Heart left ventricle (tissue), 16 donors: ENCODE measurements around the gene LAPTM5. TPM values are rescaled to one million over a fixed set of nuclear protein-coding genes. Genes with fewer than 3 reads are reported as not detected.

Experiments used
- ATAC-seq, 4 donors: fragments of 200-7000 bp; cut with Tn5 transposase; one replicate each; pipeline ENCODE4 v1.9.1; 2020 to 2022; ENCODE audit warnings: moderate library complexity in 4 of 4, mild to moderate bottlenecking in 3 of 4, moderate number of reproducible peaks in 1 of 4
- DNase-seq, 5 donors: peaks; one replicate each; pipeline ENCODE4 v3.0.0-alpha.2; 2020
- H3K27ac ChIP-seq, 12 donors: fragments of 200-600 bp; sonication (generic) in 4 of 12; one replicate each; pipeline versions ENCODE4 v1.5.0 to v1.8.0; 2016 to 2022; ENCODE audit warnings: mild to moderate bottlenecking in 2 of 12
- H3K27me3 ChIP-seq, 9 donors: fragments of 200-600 bp; sonication (generic) in 2 of 9; one replicate each; pipeline versions ENCODE4 v1.5.1 to v1.8.0; 2016 to 2022; ENCODE audit warnings: mild to moderate bottlenecking in 3 of 9
- H3K36me3 ChIP-seq, 9 donors: fragments of 200-600 bp; sonication (generic) in 2 of 9; one replicate each; pipeline versions ENCODE4 v1.5.0 to v1.8.0; 2018 to 2022; ENCODE audit warnings: mild to moderate bottlenecking in 2 of 9
- H3K4me1 ChIP-seq, 12 donors: fragments of 200-600 bp; sonication (generic) in 4 of 12; one replicate each; pipeline versions ENCODE4 v1.5.0 to v1.8.0; 2016 to 2022; ENCODE audit warnings: mild to moderate bottlenecking in 3 of 12
- H3K4me3 ChIP-seq, 12 donors: fragments of 200-600 bp; sonication (generic) in 4 of 12; one replicate each; pipeline versions ENCODE4 v1.5.0 to v1.8.0; 2017 to 2022; ENCODE audit warnings: mild to moderate bottlenecking in 9 of 12, moderate library complexity in 4 of 12
- H3K9me3 ChIP-seq, 12 donors: fragments of 200-600 bp; sonication (generic) in 4 of 12; one replicate each; pipeline versions ENCODE4 v1.5.0 to v1.8.0; 2016 to 2022; ENCODE audit warnings: mild to moderate bottlenecking in 1 of 12
- CTCF ChIP-seq, 12 donors: fragments of 200-600 bp; sonication (generic) in 4 of 12; IDR thresholded peaks; one replicate each; pipeline versions ENCODE4 v1.5.0 to v1.8.0; 2018 to 2022; ENCODE audit warnings: antibody characterized with exemption in 12 of 12, mild to moderate bottlenecking in 5 of 12
- POLR2A ChIP-seq, 2 donors: fragments of 450-650 bp; IDR thresholded peaks; one replicate each; pipeline ENCODE4 v1.6.1; 2017; ENCODE audit warnings: antibody characterized with exemption in 2 of 2, mild to moderate bottlenecking in 2 of 2, moderate library complexity in 2 of 2
- WGBS, 4 donors: extraction: QIAGEN DNeasy Blood & Tissue Kit in 2 of 4; methylation state at CpG; one replicate each; pipeline versions ENCODE4 v1.1.5 to v1.1.7; 2013 to 2018; 5-methylcytosine and 5-hydroxymethylcytosine counted together
- intact Hi-C, 10 donors: fragments of 100-400 bp; cut with DNase I; formaldehyde crosslinking; loops; one replicate each; pipeline versions ENCODE4 v1.11.1 to v1.14.2; 2022
- polyA plus RNA-seq, 2 donors: library from polyadenylated mRNA; stranded (reverse); fragments of 200-250 nt; gene quantifications; one replicate each; pipeline ENCODE4 v1.2.3, GENCODE V29; 2013
- total RNA-seq, 9 donors: library from RNA; depleted of rRNA in 2 of 9; stranded (reverse); fragments of >200 nt in 2 of 9; fragmentation: NEBNext Ultra II Directional in 3 of 9; extraction: Animal tissue kit (Norgen Biotek cat#: 25700) in 3 of 9; gene quantifications; one replicate each; pipeline versions ENCODE4 v1.1.0 to v1.2.4, GENCODE V29; 2016 to 2023
- donor health status: ischemic (EF 13 %, LVEDD 7.1; RV severe dilation, severe dysfunction).
- donor health status: healthy with polysubstance abuse.
- donor health status: DM: no; HTN: yes; CAD: no.
- donor health status: DM: no; HTN: no; CAD: no.
- donor health status: ischemic (EF 25% LVEDD 6.9; RV normal size, moderate dysfunction).
- donor health status: ischemic (EF 25% LVEDD 5.7; RV mildly dilated, moderate dysfunction).
- donor health status: healthy.
- donor health status: DM: yes; HTN: yes; CAD: no.
- donor health status: ischemic (EF 35%, LVEDD 5.7; RV mildly dilated, moderate dysfunction).
- donor health status: nonischemic (EF 11% LVEDD 7.7; RV severe dilation, severe dysfunction).
- donor health status: DM: yes; HTN: yes; CAD: no.
- donor health status: PGD.
- donor health status: ischemic (EF 29% LVEDD 5.4; RV normal size, mild dysfunction).
- donor health status: nonischemic (EF 23%, LVEDD 6.1; RV moderate dilation, normal function).

LAPTM5 gene
- total and polyA plus RNA-seq, 11 donors: 6.9 to 260 (median 14.3) TPM

DNA sequence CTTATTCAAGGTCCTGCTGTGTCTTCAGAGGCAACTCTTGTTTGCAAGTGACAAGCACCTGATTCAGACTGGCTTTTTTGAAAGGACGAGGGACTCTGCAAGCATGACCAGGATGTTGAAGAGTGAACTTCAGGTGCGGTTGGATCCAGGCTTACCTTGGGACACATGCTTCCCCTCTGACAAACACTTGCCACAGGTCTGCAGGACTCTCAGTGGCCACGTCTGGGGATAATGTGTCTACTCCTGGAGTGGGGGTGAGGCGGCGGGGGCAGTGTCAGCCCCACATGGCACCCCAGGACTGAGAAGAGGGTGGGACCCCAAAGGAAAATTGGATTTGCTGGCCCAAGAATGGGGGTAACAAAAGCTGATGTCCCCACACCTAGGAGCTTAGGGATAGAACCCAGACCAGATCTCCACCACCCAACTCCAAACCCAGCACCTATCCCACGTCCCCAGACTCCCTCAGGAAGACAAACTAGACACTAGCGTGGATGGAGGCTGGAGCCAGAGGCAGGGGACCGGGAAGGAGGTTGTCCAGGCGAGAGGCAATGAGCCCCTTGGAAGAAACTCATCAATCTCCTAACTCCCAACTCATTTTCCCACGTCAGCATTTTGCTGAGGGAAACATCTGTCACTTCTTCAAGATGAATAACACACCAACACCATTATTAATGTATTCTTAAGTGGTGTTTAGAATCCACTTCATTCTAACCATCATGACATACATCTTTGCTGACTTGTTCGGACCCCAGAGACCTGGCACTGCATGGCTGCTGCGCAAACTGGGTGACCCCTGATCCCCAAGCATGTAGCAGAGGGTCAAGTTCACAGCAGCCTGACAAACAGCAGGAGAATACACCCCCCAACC lies 32.0 kb upstream of the LAPTM5 start:
- Histone ChIP-seq H3K4me1 (peaks cover 0 to 19% (median 4%) of the 10 kb centered on the region in 12 donors), H3K27ac (no peak overlapping the region), H3K36me3 (no peaks in the 10 kb centered on the region), H3K4me3 (no peak overlapping the region), H3K27me3 (peaks cover 0 to 9% (median 0%) of the 10 kb centered on the region in 9 donors), H3K9me3 (no peaks in the 10 kb centered on the region)
- WGBS, 4 donors: 84 to 94% (median 92%) methylated on average over 11 to 12 of the region's 12 CpGs
- TF ChIP-seq POLR2A (IDR thresholded peaks at IDR 0.05): no peak
- no peak for TF ChIP-seq CTCF (IDR thresholded peaks at IDR 0.05)
- DNase-seq (peak in 2 of 5 donors; percentile 5 to 28), ATAC-seq (no peak)
- intact Hi-C loops: no loop called here

DNA sequence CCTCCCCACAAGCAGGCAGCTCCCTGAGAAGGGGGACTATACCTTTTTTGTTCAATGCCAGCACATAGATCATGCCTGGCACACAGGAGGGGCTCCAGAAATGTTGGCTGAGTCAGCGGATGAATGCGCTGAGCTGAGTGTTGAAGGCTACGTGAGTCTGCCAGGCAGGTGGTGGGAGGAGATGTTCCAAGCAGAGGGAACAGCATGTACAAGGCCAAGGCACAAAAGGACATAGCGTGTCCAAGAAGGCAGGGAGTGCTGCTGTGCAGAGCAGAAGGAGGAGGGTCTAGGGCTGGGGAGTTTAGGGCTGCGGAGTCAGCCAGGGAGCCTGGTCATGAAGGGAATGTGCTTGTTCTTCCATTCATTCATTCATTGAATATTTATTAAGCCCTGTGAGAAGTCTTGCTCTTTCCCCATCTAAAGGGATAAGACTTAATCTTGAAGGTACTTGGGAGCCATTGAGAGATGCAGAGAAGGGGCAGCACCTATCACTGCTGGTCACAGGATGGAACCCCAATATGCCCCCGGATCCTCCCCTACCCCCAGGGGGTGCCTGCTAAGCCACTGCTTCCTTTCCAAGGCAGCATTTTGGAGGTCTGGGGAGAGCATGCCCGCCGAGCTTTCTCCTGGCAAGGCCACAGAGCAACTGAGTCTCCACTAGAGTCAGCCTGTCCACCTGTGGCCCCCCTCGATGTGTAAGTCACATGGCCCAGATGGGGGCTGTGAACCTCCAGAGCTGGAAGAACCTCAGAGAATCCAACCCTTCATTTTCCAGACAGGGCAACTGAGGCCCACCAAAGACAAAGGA lies 31.2 kb upstream of the LAPTM5 start:
- no peak for TF ChIP-seq POLR2A (IDR thresholded peaks at IDR 0.05)
- TF ChIP-seq CTCF (IDR thresholded peaks at IDR 0.05): no peak

DNA sequence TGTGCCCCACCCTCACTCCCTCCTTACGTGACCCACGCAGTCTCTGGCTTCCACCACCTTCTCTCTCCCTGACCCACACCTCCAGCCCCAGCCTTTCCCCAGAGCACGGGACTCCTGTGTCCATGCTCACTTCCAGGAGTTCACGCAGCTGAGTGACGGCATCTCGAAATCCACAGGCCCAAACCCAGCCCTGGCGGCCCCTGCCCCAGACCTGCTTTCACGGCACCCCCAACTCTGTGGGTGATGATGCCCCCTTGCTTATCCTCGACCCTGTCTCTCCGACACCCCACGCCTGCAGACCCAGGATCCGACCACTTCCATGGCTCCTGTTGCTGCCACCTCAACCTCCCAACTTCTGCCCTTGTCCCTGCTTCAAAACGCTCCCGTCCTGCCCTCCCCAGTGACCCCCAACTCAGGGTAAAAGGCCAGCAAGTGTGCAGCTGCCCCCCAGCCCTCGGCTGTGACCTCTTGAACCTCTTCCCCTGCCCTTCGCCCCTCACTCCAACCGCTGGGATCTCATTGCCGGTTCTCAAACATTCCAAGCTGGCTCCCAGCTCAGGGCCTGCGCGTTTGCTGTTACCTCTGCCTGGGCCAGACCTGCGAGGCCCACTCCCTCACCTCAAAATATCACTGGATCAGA lies 30.4 kb upstream of the LAPTM5 start:
- H3K9me3 ChIP-seq: no peaks in the 10 kb centered on the region
- H3K36me3 ChIP-seq: no peaks in the 10 kb centered on the region
- intact Hi-C loops: no loop called here
- H3K4me3 ChIP-seq: no peak overlapping the region
- peaks cover 0 to 9% (median 0%) of the 10 kb centered on the region in 9 donors for H3K27me3 ChIP-seq
- TF ChIP-seq POLR2A (IDR thresholded peaks at IDR 0.05) (no peak), CTCF (IDR thresholded peaks at IDR 0.05) (no peak)
- ATAC-seq: no peak
- H3K4me1 ChIP-seq: peaks cover 0 to 34% (median 4%) of the 10 kb centered on the region in 12 donors
- H3K27ac ChIP-seq: no peak overlapping the region
- no peak for DNase-seq
- WGBS, 4 donors: 94% methylated on average over 21 of the region's 21 CpGs

More for the DNA sequence above, 31.2 kb upstream of the LAPTM5 start:
- 82 to 93% (median 88%) methylated on average over 7 to 9 of the region's 9 CpGs for WGBS, 4 donors
- peak in 2 of 4 donors; percentile 28 to 45 for ATAC-seq
- Histone ChIP-seq H3K27ac (no peak overlapping the region), H3K27me3 (peaks cover 0 to 9% (median 0%) of the 10 kb centered on the region in 9 donors), H3K4me3 (no peak overlapping the region), H3K4me1 (peaks cover 0 to 26% (median 4%) of the 10 kb centered on the region in 12 donors), H3K36me3 (no peaks in the 10 kb centered on the region), H3K9me3 (no peaks in the 10 kb centered on the region)
- DNase-seq: peak in 1 of 5 donors; percentile 12
- intact Hi-C loops: no loop called here
